ENCODE data around the gene DSC1.

DSC1 gene

GRCh38 chr18:31155498-31155897 is 7.2 kb downstream of the DSC1 start:
- TF ChIP-seq, protein P1, sequence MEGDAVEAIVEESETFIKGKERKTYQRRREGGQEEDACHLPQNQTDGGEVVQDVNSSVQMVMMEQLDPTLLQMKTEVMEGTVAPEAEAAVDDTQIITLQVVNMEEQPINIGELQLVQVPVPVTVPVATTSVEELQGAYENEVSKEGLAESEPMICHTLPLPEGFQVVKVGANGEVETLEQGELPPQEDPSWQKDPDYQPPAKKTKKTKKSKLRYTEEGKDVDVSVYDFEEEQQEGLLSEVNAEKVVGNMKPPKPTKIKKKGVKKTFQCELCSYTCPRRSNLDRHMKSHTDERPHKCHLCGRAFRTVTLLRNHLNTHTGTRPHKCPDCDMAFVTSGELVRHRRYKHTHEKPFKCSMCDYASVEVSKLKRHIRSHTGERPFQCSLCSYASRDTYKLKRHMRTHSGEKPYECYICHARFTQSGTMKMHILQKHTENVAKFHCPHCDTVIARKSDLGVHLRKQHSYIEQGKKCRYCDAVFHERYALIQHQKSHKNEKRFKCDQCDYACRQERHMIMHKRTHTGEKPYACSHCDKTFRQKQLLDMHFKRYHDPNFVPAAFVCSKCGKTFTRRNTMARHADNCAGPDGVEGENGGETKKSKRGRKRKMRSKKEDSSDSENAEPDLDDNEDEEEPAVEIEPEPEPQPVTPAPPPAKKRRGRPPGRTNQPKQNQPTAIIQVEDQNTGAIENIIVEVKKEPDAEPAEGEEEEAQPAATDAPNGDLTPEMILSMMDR (IDR thresholded peaks at IDR 0.05; ENCODE audit: low read depth, low read length), result no peak
- H3K4me3 ChIP-seq (ENCODE audit: low read depth, low read length), result no peak overlapping the region

DNA sequence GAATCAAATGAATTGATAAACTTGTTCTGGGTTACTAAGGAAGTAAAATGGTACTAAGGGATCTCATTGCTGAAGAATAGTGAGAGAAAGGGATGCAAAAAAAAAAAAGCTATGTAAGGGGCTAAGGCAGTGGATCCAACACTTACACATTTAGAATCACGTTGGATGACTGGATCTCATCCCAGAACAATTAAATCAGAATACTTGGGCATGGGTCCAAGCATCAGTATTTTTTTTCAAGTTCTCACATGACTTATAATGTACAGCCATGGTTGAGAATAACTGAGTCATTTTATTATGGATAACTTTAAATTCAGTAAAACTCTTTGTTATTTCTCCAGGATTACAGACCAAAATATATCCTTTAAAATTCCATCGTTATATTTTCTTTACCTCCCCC is 8.5 kb downstream of the DSC1 start:
- TF ChIP-seq, protein P1 (IDR thresholded peaks at IDR 0.05; ENCODE audit: low read depth, low read length), result no peak
- H3K4me3 ChIP-seq (ENCODE audit: low read depth, low read length), result no peak overlapping the region

- no peak overlapping the region for H3K4me3 ChIP-seq (ENCODE audit: low read depth, low read length)
- TF ChIP-seq, protein P1 (IDR thresholded peaks at IDR 0.05; ENCODE audit: low read depth, low read length), result no peak
Measured at GRCh38 chr18:31149351-31149750, 13.3 kb downstream of the DSC1 start.

- TF ChIP-seq, protein P1 (IDR thresholded peaks at IDR 0.05; ENCODE audit: low read depth, low read length), result no peak
- H3K4me3 ChIP-seq (ENCODE audit: low read depth, low read length), result no peak overlapping the region
Measured at GRCh38 chr18:31148600-31148999, 14.1 kb downstream of the DSC1 start.

GRCh38 chr18:31146809-31147208 is 15.8 kb downstream of the DSC1 start:
- H3K4me3 ChIP-seq (ENCODE audit: low read depth, low read length), result no peak overlapping the region
- TF ChIP-seq, protein P1 (IDR thresholded peaks at IDR 0.05; ENCODE audit: low read depth, low read length), result no peak

- TF ChIP-seq, protein P1 (IDR thresholded peaks at IDR 0.05; ENCODE audit: low read depth, low read length), result no peak
- no peak overlapping the region for H3K4me3 ChIP-seq (ENCODE audit: low read depth, low read length)
Measured at GRCh38 chr18:31143025-31143424, 19.6 kb downstream of the DSC1 start.

DNA sequence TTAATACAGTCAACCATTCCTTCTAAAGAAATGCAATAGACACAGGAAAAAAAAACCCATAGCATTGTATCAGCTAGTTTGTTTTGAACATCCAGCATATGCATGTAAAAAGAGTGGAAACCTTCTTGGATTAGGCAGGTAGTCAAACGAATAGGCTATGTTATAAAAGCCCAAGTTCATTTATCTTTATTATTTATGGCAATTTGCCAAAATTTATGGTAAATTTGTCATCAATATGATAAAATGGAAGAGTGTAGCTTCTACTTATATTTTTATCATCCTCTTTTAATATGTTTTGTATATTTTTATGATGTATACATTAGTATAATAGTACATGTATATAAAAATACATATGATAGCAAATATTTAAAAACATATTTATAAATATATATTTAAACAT is 23.9 kb downstream of the DSC1 start:
- no peak overlapping the region for H3K4me3 ChIP-seq (ENCODE audit: low read depth, low read length)

More for the DNA sequence above, 23.9 kb downstream of the DSC1 start:
- TF ChIP-seq, protein P1 (IDR thresholded peaks at IDR 0.05; ENCODE audit: low read depth, low read length), result no peak
